HEK293 (cell line): ENCODE measurements around the gene VSTM4.

Source experiments
- CTCF ChIA-PET: fragments of 350-600 bp; formaldehyde crosslinking; extraction: SDS; loops from one replicate; lab custom pipeline; 2021; ENCODE audit warnings: antibody characterized with exemption; lab: Yijun Ruan, JAX
- POLR2A ChIA-PET: fragments of 300-600 bp; formaldehyde crosslinking; extraction: SDS; loops from one replicate; lab custom pipeline; 2020; ENCODE audit warnings: antibody characterized with exemption, inconsistent platforms; lab: Yijun Ruan, JAX
- H3K27ac ChIP-seq: fragments of 200-500 bp; sonication (Bioruptor generic); 2 replicates; pipeline ENCODE4 v1.5.1; 2014; ENCODE audit warnings: low read depth, low read length, control low read depth, inconsistent platforms; ENCODE audit errors: extremely low read depth
- H3K36me3 ChIP-seq, 2 experiments: fragments of 200-500 bp in 1 of 2; sonication (Bioruptor generic) in 1 of 2; 1 replicate in 1 of 2; 2 replicates in 1 of 2; pipeline ENCODE4 v1.5.1; 2014 to 2017; ENCODE audit warnings: inconsistent platforms in 2 of 2, low read length in 2 of 2; ENCODE audit not compliant: control insufficient read depth in 2 of 2, insufficient read depth in 1 of 2
- H3K4me1 ChIP-seq: fragments of 200-500 bp; sonication (Bioruptor generic); 2 replicates; pipeline ENCODE4 v1.5.1; 2014; ENCODE audit warnings: mild to moderate bottlenecking, low read length, inconsistent platforms; ENCODE audit not compliant: control insufficient read depth, insufficient read depth
- H3K4me3 ChIP-seq: 2 replicates; pipeline ENCODE4 v1.5.1; 2011; ENCODE audit warnings: low read depth, mild to moderate bottlenecking, control low read depth, low read length, moderate library complexity
- H3K9me3 ChIP-seq: fragments of 200-500 bp; sonication (Bioruptor generic); 2 replicates; pipeline ENCODE4 v1.5.1; 2014; ENCODE audit warnings: low read depth, low read length, inconsistent platforms; ENCODE audit not compliant: control insufficient read depth, insufficient read depth
- CTCF ChIP-seq: fragments of 450-650 bp; formaldehyde crosslinking; IDR thresholded peaks from 2 replicates; pipeline ENCODE4 v1.5.1; 2016; ENCODE audit warnings: missing biosample characterization, missing genetic modification characterization
- FEZF1 ChIP-seq: fragments of 450-650 bp; formaldehyde crosslinking; IDR thresholded peaks from 2 replicates; pipeline ENCODE4 v1.5.1; 2016; ENCODE audit warnings: missing biosample characterization, missing genetic modification characterization
- GLI4 ChIP-seq: fragments of 450-650 bp; formaldehyde crosslinking; IDR thresholded peaks from 2 replicates; pipeline ENCODE4 v1.5.1; 2016; ENCODE audit warnings: missing biosample characterization, missing genetic modification characterization
- GLIS2 ChIP-seq: fragments of 450-650 bp; formaldehyde crosslinking; IDR thresholded peaks from 2 replicates; pipeline ENCODE4 v1.5.1; 2016; ENCODE audit warnings: missing biosample characterization, missing genetic modification characterization
- KLF10 ChIP-seq: fragments of 450-650 bp; IDR thresholded peaks from 2 replicates; pipeline ENCODE4 v1.5.1; 2018; ENCODE audit warnings: missing biosample characterization, mild to moderate bottlenecking, missing genetic modification characterization
- KLF16 ChIP-seq: fragments of 450-650 bp; formaldehyde crosslinking; IDR thresholded peaks from 2 replicates; pipeline ENCODE4 v1.5.1; 2017; ENCODE audit warnings: missing biosample characterization, missing genetic modification characterization
- MEIS1 ChIP-seq: sonication (generic); formaldehyde crosslinking; IDR thresholded peaks from 2 replicates; pipeline ENCODE4 v1.8.1; 2022; ENCODE audit warnings: missing genetic modification reagents, mild to moderate bottlenecking, borderline replicate concordance
- PBX3 ChIP-seq: sonication (generic); formaldehyde crosslinking; IDR thresholded peaks from 2 replicates; pipeline ENCODE4 v1.8.1; 2022; ENCODE audit warnings: mild to moderate bottlenecking, moderate library complexity, missing genetic modification reagents
- SP2 ChIP-seq: fragments of 450-650 bp; formaldehyde crosslinking; IDR thresholded peaks from 2 replicates; pipeline ENCODE4 v1.5.1; 2016; ENCODE audit warnings: missing biosample characterization, missing genetic modification characterization
- ZBTB26 ChIP-seq: fragments of 450-650 bp; formaldehyde crosslinking; optimal IDR thresholded peaks from 2 replicates; pipeline ENCODE3; 2016; ENCODE audit warnings: missing biosample characterization, mild to moderate bottlenecking, missing genetic modification characterization
- ZBTB6 ChIP-seq: fragments of 450-650 bp; formaldehyde crosslinking; IDR thresholded peaks from 2 replicates; pipeline ENCODE4 v1.5.1; 2017; ENCODE audit warnings: missing biosample characterization, missing genetic modification characterization
- ZFP37 ChIP-seq: fragments of 450-650 bp; formaldehyde crosslinking; IDR thresholded peaks from 2 replicates; pipeline ENCODE4 v1.5.1; 2016; ENCODE audit warnings: missing biosample characterization, missing genetic modification characterization
- ZNF10 ChIP-seq: fragments of 450-650 bp; formaldehyde crosslinking; IDR thresholded peaks from 2 replicates; pipeline ENCODE4 v1.5.1; 2017; ENCODE audit warnings: missing biosample characterization, missing genetic modification characterization
- ZNF157 ChIP-seq: fragments of 450-650 bp; formaldehyde crosslinking; IDR thresholded peaks from 2 replicates; pipeline ENCODE4 v1.5.1; 2016; ENCODE audit warnings: missing biosample characterization, missing genetic modification characterization
- ZNF26 ChIP-seq: fragments of 450-650 bp; formaldehyde crosslinking; IDR thresholded peaks from 2 replicates; pipeline ENCODE4 v1.5.1; 2016; ENCODE audit warnings: missing biosample characterization, missing genetic modification characterization
- ZNF324 ChIP-seq: fragments of 450-650 bp; formaldehyde crosslinking; IDR thresholded peaks from 2 replicates; pipeline ENCODE4 v1.5.1; 2016; ENCODE audit warnings: missing biosample characterization, missing genetic modification characterization
- ZNF335 ChIP-seq: fragments of 450-650 bp; formaldehyde crosslinking; conservative IDR thresholded peaks from 2 replicates; pipeline ENCODE4 v1.5.1; 2016; ENCODE audit warnings: missing biosample characterization, missing genetic modification characterization
- ZNF362 ChIP-seq: fragments of 450-650 bp; formaldehyde crosslinking; IDR thresholded peaks from 2 replicates; pipeline ENCODE4 v1.5.1; 2016; ENCODE audit warnings: missing biosample characterization, missing genetic modification characterization
- ZNF394 ChIP-seq: fragments of 450-650 bp; formaldehyde crosslinking; IDR thresholded peaks from 2 replicates; pipeline ENCODE4 v1.5.1; 2016; ENCODE audit warnings: missing biosample characterization, missing genetic modification characterization, mild to moderate bottlenecking, moderate library complexity, borderline replicate concordance
- ZNF404 ChIP-seq: fragments of 450-650 bp; formaldehyde crosslinking; IDR thresholded peaks from 2 replicates; pipeline ENCODE4 v1.5.1; 2017; ENCODE audit warnings: missing biosample characterization, missing genetic modification characterization
- ZNF488 ChIP-seq: fragments of 450-650 bp; formaldehyde crosslinking; IDR thresholded peaks from 2 replicates; pipeline ENCODE4 v1.5.1; 2016; ENCODE audit warnings: missing biosample characterization, missing genetic modification characterization
- ZNF544 ChIP-seq: fragments of 450-650 bp; formaldehyde crosslinking; IDR thresholded peaks from 2 replicates; pipeline ENCODE4 v1.5.0; 2017; ENCODE audit warnings: missing biosample characterization, missing genetic modification characterization
- ZNF596 ChIP-seq: fragments of 450-650 bp; IDR thresholded peaks from 2 replicates; pipeline ENCODE4 v1.5.0; 2018; ENCODE audit warnings: missing biosample characterization, mild to moderate bottlenecking, missing genetic modification characterization, moderate library complexity
- ZNF654 ChIP-seq: fragments of 450-650 bp; formaldehyde crosslinking; IDR thresholded peaks from 2 replicates; pipeline ENCODE4 v1.5.1; 2016; ENCODE audit warnings: low read depth, missing biosample characterization, missing genetic modification characterization
- ZNF76 ChIP-seq: fragments of 450-650 bp; formaldehyde crosslinking; IDR thresholded peaks from 2 replicates; pipeline ENCODE4; 2016; ENCODE audit warnings: low read depth, missing biosample characterization, missing genetic modification characterization, borderline replicate concordance
- ZNF777 ChIP-seq: fragments of 450-650 bp; formaldehyde crosslinking; IDR thresholded peaks from 2 replicates; pipeline ENCODE4 v1.5.1; 2017; ENCODE audit warnings: missing biosample characterization, missing genetic modification characterization, borderline replicate concordance
- ZXDB ChIP-seq: fragments of 450-650 bp; formaldehyde crosslinking; IDR thresholded peaks from 2 replicates; pipeline ENCODE4 v1.5.1; 2016; ENCODE audit warnings: missing biosample characterization, missing genetic modification characterization

VSTM4 gene

GRCh38 chr10:49107887-49108267 is 7.4 kb downstream of the VSTM4 start:
- Histone ChIP-seq H3K27ac (no peak overlapping the region), H3K36me3 (peaks cover 0 to 8% of the 10 kb centered on the region in 2 experiments; a peak in 1 of 3 replicates), H3K9me3 (no peaks in the 10 kb centered on the region), H3K4me3 (no peak overlapping the region), H3K4me1 (no peaks in the 10 kb centered on the region)
- CTCF ChIA-PET, result no interaction called here
- POLR2A ChIA-PET, result no interaction called here
- TF ChIP-seq KLF10 (tag by site-specific recombination), result no peak
- TF ChIP-seq ZNF404 (tag by site-specific recombination), result no peak
- no peak for TF ChIP-seq FEZF1 (tag by site-specific recombination)
- no peak for TF ChIP-seq ZFP37 (tag by site-specific recombination)
- no peak for TF ChIP-seq PBX3 (CRISPR knock-in tag)
- TF ChIP-seq ZNF157 (tag by site-specific recombination), result no peak
- no peak for TF ChIP-seq ZNF544
- TF ChIP-seq ZBTB6 (tag by site-specific recombination), result no peak
- TF ChIP-seq ZNF76 (tag by site-specific recombination), result no peak
- no peak for TF ChIP-seq MEIS1 (CRISPR knock-in tag)
- no peak for TF ChIP-seq SP2 (tag by site-specific recombination)

GRCh38 chr10:49107111-49107886 is 8.0 kb downstream of the VSTM4 start:
- Histone ChIP-seq H3K4me1 (no peaks in the 10 kb centered on the region), H3K36me3 (peaks cover 0 to 8% of the 10 kb centered on the region in 2 experiments; a peak in 1 of 3 replicates), H3K9me3 (no peaks in the 10 kb centered on the region), H3K27ac (no peak overlapping the region), H3K4me3 (no peak overlapping the region)
- ChIA-PET POLR2A (no interaction called here), CTCF (no interaction called here)
- TF ChIP-seq ZNF362 (tag by site-specific recombination) (no peak), ZNF654 (tag by site-specific recombination) (no peak), ZXDB (tag by site-specific recombination) (no peak), GLIS2 (tag by site-specific recombination) (no peak), ZNF596 (tag by site-specific recombination) (no peak), ZNF777 (no peak), ZNF324 (no peak), ZNF335 (no peak), CTCF (tag by site-specific recombination) (no peak), GLI4 (no peak), ZNF10 (tag by site-specific recombination) (no peak), KLF16 (tag by site-specific recombination) (no peak), ZNF26 (tag by site-specific recombination) (no peak), ZNF488 (tag by site-specific recombination) (no peak), ZNF394 (tag by site-specific recombination) (no peak), ZBTB26 (no peak)
